ENCODE results near the gene MATCAP1.

- TF ChIP-seq MAX (IDR thresholded peaks at IDR 0.05) = peak; percentile 54; the same call in 1 of the 2 replicates
- peak; percentile 42 for TF ChIP-seq CHD2 (IDR thresholded peaks at IDR 0.05; ENCODE audit: low read length, partially characterized antibody)
- peak; percentile 95 for TF ChIP-seq POLR2A (IDR thresholded peaks at IDR 0.05; ENCODE audit: low read length)
- no peak for TF ChIP-seq CEBPB (IDR thresholded peaks at IDR 0.05)
- no peak for TF ChIP-seq CTCF (IDR thresholded peaks at IDR 0.05)
- TF ChIP-seq ZFP36 (IDR thresholded peaks at IDR 0.05; ENCODE audit: borderline replicate concordance, partially characterized antibody) = no peak
- no peak for TF ChIP-seq RAD21 (conservative IDR thresholded peaks at IDR 0.05 in 1 of 2, IDR thresholded peaks at IDR 0.05 in 1 of 2)
- TF ChIP-seq POLR2AphosphoS2 (conservative IDR thresholded peaks at IDR 0.05; ENCODE audit: low read length) = no peak
- no peak for TF ChIP-seq HMGXB4 (CRISPR knock-in tag; IDR thresholded peaks at IDR 0.05; ENCODE audit: borderline replicate concordance)
- no peak for TF ChIP-seq NPAS2 (CRISPR knock-in tag; IDR thresholded peaks at IDR 0.05; ENCODE audit: borderline replicate concordance)
- TF ChIP-seq JUNB (IDR thresholded peaks at IDR 0.05) = no peak
Observed at GRCh38 chr16:67170168-67170948, 13.4 kb downstream of the MATCAP1 start, which contains the start of gene NOL3.
